Ishikawa (cell line): ENCODE results near the gene CCDC70.

Source experiments
- CREB1 ChIP-seq: IDR thresholded peaks from 2 replicates; pipeline ENCODE4 v1.6.1; 2012; ENCODE audit warnings: low read depth
- FOXM1 ChIP-seq: IDR thresholded peaks from 2 replicates; pipeline ENCODE4 v1.6.1; 2012; ENCODE audit warnings: low read depth, borderline replicate concordance
- TF ChIP-seq, protein P1 (sequence below): IDR thresholded peaks from 2 replicates; pipeline ENCODE4 v1.6.1; 2012; ENCODE audit warnings: low read depth, mild to moderate bottlenecking
- TF ChIP-seq, protein P2 (sequence below): IDR thresholded peaks from 2 replicates; pipeline ENCODE4 v1.6.1; 2012

DNA sequence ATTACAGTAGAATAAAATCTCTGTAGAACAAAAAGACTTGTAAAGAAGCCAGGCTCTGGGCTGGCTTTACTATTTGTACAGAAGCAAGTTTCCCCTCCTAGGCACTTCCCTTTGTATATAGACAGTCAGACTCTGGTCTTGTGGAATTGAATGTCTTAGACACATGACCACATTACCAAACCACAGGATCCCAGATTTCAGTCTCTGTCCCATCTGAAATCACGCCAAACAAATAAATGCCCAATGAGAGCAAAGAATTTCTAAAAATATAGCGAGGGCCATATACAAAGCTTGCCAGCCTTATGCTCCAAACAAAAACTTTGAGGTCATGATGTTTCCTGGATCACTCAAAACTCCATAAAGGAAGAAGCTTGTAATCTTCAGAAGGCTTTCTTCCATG is 23.9 kb downstream of the CCDC70 start:
- TF ChIP-seq, protein P1, sequence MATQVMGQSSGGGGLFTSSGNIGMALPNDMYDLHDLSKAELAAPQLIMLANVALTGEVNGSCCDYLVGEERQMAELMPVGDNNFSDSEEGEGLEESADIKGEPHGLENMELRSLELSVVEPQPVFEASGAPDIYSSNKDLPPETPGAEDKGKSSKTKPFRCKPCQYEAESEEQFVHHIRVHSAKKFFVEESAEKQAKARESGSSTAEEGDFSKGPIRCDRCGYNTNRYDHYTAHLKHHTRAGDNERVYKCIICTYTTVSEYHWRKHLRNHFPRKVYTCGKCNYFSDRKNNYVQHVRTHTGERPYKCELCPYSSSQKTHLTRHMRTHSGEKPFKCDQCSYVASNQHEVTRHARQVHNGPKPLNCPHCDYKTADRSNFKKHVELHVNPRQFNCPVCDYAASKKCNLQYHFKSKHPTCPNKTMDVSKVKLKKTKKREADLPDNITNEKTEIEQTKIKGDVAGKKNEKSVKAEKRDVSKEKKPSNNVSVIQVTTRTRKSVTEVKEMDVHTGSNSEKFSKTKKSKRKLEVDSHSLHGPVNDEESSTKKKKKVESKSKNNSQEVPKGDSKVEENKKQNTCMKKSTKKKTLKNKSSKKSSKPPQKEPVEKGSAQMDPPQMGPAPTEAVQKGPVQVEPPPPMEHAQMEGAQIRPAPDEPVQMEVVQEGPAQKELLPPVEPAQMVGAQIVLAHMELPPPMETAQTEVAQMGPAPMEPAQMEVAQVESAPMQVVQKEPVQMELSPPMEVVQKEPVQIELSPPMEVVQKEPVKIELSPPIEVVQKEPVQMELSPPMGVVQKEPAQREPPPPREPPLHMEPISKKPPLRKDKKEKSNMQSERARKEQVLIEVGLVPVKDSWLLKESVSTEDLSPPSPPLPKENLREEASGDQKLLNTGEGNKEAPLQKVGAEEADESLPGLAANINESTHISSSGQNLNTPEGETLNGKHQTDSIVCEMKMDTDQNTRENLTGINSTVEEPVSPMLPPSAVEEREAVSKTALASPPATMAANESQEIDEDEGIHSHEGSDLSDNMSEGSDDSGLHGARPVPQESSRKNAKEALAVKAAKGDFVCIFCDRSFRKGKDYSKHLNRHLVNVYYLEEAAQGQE: no peak
- TF ChIP-seq, protein P2, sequence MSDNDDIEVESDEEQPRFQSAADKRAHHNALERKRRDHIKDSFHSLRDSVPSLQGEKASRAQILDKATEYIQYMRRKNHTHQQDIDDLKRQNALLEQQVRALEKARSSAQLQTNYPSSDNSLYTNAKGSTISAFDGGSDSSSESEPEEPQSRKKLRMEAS: no peak
- TF ChIP-seq CREB1: no peak
- no peak for TF ChIP-seq FOXM1
